ENCODE measurements around the gene TCF23. TPM values are rescaled to one million over a fixed set of nuclear protein-coding genes. Genes with fewer than 3 reads are reported as not detected.
A peak's percentile ranks its signal among the peaks of the same experiment; 100 is the strongest.

The TCF23 gene
- total and polyA plus RNA-seq, 2 donors = 0.05 to 0.14 TPM

DNA sequence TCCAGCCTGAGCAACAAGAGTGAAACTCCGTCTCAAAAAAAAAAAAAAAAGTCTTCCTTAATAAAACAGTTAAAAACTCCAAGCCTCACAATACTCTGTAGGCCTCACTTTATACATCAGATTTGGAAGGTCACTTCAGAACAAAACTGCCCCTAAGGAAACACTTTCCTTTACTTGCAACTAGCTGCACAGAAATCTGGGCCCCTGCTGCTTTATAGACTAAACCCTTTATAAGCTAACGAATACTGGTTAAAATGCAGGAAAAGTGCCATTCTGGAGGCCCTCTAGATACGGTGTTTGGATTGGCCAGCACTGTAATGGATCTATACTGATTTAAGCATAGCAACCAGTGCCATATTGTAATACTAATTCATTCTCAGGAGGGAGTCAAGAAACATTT is 23.7 kb upstream of the TCF23 start:
- H3K36me3 ChIP-seq (ENCODE audit: control insufficient read depth in 2 of 2, insufficient read depth in 2 of 2, low read length in 1 of 2) = peaks cover 6 to 8% of the 10 kb centered on the region in 2 donors
- H3K27ac ChIP-seq (ENCODE audit: low read depth in 1 of 2, low read length in 1 of 2) = no peak overlapping the region
- peaks cover 5 to 11% of the 10 kb centered on the region in 2 donors for H3K4me1 ChIP-seq (ENCODE audit: control insufficient read depth in 2 of 2, insufficient read depth in 2 of 2, low read length in 2 of 2)
- H3K27me3 ChIP-seq (ENCODE audit: control insufficient read depth in 2 of 2, insufficient read depth in 1 of 2, low read length in 1 of 2) = peaks cover 14 to 46% of the 10 kb centered on the region in 2 donors
- H3K9me3 ChIP-seq (ENCODE audit: control insufficient read depth in 2 of 2, insufficient read depth in 1 of 2, low read length in 1 of 2) = no peaks in the 10 kb centered on the region
- WGBS = 97% methylated on average over 3 of the region's 3 CpGs
- DNase-seq (ENCODE audit: low read depth in 6 of 9, low spot score in 9 of 9) = no peak
- H3K4me3 ChIP-seq (ENCODE audit: low read length in 2 of 2) = no peak overlapping the region

DNA sequence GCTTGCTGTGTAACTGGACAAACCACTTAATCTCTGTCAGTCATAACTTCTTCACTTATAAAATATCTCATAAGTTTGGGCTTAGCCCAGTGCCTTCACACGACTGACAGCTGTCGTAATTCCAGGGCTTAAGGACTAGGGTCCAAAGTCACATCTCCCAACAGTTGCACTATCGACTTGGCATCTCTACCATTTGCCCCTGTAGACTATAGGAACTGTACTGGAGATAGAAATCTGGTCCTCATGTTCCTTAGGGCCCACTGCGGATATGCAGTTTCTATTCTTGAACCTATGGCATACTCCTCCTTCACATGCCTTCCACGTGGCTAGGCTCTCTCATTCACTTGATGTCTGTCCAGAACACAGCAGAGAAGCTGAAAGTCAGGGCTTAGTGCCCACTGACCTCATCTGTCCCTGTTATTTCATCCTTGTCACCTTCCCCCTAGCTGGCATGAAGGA is 22.5 kb upstream of the TCF23 start:
- no peak for DNase-seq (ENCODE audit: low read depth in 6 of 9, low spot score in 9 of 9)
- WGBS = 70% methylated on average over 5 of the region's 5 CpGs

DNA sequence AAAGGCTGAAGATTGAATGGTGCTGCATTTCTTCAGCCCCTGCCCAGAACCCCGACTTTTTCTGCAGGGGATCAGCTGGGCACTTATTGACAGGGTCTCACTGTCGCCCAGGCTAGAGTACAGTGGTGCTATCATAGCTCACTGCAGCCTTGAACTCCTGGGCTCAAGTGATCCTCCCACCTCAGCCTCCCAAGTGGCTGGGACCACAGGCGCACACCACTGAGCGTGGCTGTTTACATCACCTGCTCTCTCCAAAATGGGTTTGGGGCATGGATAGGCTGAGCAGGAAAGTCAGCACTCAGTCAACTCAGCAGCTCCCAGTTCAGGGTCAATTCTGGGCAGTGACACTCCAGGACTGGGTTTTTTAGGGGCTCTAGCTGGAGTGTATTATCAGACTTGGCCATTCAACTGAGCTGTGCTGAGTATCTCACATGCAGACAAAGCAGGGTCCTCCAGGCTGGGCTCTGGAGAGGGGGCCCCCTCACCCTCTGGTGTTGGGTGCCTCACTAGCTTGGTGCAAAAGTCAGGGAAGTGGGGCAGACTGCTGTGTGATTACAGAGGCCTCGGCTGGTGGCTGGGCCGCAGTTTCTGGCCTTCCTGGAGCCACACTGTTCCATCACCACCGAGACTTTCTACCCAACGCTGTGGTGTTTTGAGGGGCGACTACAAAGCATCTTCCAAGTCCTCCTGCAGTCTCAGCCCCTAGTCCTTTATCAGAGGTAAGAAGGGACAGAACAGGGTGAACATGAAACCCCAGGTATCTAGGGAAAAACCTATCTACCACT is 20.7 kb upstream of the TCF23 start:
- peaks cover 34 to 36% of the 10 kb centered on the region in 2 donors for H3K36me3 ChIP-seq (ENCODE audit: control insufficient read depth in 2 of 2, insufficient read depth in 2 of 2, low read length in 1 of 2)
- H3K4me3 ChIP-seq (ENCODE audit: low read length in 2 of 2) = no peak overlapping the region
- no peaks in the 10 kb centered on the region for H3K9me3 ChIP-seq (ENCODE audit: control insufficient read depth in 2 of 2, insufficient read depth in 1 of 2, low read length in 1 of 2)
- peaks cover 0 to 16% of the 10 kb centered on the region in 2 donors for H3K27me3 ChIP-seq (ENCODE audit: control insufficient read depth in 2 of 2, insufficient read depth in 1 of 2, low read length in 1 of 2)
- peaks cover 5 to 13% of the 10 kb centered on the region in 2 donors for H3K4me1 ChIP-seq (ENCODE audit: control insufficient read depth in 2 of 2, insufficient read depth in 2 of 2, low read length in 2 of 2)
- WGBS = 95% methylated on average over 9 of the region's 9 CpGs
- H3K27ac ChIP-seq (ENCODE audit: low read depth in 1 of 2, low read length in 1 of 2) = no peak overlapping the region
- no peak for DNase-seq (ENCODE audit: low read depth in 6 of 9, low spot score in 9 of 9)

More for the DNA sequence above, 22.5 kb upstream of the TCF23 start:
- Histone ChIP-seq H3K27me3 (ENCODE audit: control insufficient read depth in 2 of 2, insufficient read depth in 1 of 2, low read length in 1 of 2) (peaks cover 6 to 34% of the 10 kb centered on the region in 2 donors), H3K4me3 (ENCODE audit: low read length in 2 of 2) (no peak overlapping the region), H3K9me3 (ENCODE audit: control insufficient read depth in 2 of 2, insufficient read depth in 1 of 2, low read length in 1 of 2) (no peaks in the 10 kb centered on the region), H3K36me3 (ENCODE audit: control insufficient read depth in 2 of 2, insufficient read depth in 2 of 2, low read length in 1 of 2) (peaks cover 18 to 20% of the 10 kb centered on the region in 2 donors), H3K27ac (ENCODE audit: low read depth in 1 of 2, low read length in 1 of 2) (no peak overlapping the region), H3K4me1 (ENCODE audit: control insufficient read depth in 2 of 2, insufficient read depth in 2 of 2, low read length in 2 of 2) (peaks cover 5 to 11% of the 10 kb centered on the region in 2 donors)

DNA sequence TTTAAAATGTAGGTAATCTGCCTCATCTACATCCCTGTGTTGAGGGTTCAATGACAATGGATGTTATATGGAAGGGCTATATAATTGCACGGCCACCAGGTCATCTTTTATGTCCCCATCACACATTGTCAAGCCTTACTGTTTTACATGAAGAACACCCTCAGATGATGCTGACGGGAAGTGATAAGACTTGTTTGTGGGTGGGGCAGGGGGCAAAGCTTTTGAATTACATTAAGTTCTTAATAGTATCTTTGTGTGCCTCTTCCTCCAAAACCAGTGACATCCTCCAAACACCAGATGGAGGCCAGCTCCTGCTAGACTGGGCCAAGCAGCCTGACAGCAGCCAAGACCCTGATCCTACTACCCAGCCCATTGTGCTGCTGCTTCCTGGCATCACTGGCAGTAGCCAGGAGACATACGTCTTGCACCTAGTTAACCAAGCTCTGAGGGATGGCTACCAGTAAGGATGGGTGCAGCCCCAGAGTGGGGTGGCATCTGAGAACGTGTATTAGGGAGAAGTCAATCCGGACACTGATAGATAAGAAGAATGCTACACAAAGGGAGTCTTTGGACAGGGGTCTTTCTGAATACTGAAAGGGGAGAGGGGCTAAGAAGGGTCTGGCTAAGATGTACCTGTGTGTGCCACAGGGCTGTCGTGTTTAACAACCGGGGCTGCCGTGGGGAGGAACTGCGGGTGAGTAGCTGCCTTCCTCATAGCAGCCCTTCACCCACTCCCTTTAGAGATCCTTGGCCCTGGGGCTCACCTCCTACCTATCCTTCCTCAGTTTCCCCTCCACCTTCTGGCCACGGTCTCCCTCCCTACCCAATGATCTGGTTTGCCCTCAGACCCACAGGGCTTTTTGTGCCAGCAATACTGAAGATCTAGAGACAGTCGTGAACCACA is 19.9 kb upstream of the TCF23 start:
- WGBS = 96% methylated on average over 11 of the region's 11 CpGs
- Histone ChIP-seq H3K36me3 (ENCODE audit: control insufficient read depth in 2 of 2, insufficient read depth in 2 of 2, low read length in 1 of 2) (peaks cover 34 to 36% of the 10 kb centered on the region in 2 donors), H3K4me1 (ENCODE audit: control insufficient read depth in 2 of 2, insufficient read depth in 2 of 2, low read length in 2 of 2) (peaks cover 5 to 14% of the 10 kb centered on the region in 2 donors), H3K9me3 (ENCODE audit: control insufficient read depth in 2 of 2, insufficient read depth in 1 of 2, low read length in 1 of 2) (no peaks in the 10 kb centered on the region), H3K27me3 (ENCODE audit: control insufficient read depth in 2 of 2, insufficient read depth in 1 of 2, low read length in 1 of 2) (peaks cover 0 to 7% of the 10 kb centered on the region in 2 donors), H3K27ac (ENCODE audit: low read depth in 1 of 2, low read length in 1 of 2) (no peak overlapping the region), H3K4me3 (ENCODE audit: low read length in 2 of 2) (no peak overlapping the region)
- DNase-seq (ENCODE audit: low read depth in 6 of 9, low spot score in 9 of 9) = no peak

DNA sequence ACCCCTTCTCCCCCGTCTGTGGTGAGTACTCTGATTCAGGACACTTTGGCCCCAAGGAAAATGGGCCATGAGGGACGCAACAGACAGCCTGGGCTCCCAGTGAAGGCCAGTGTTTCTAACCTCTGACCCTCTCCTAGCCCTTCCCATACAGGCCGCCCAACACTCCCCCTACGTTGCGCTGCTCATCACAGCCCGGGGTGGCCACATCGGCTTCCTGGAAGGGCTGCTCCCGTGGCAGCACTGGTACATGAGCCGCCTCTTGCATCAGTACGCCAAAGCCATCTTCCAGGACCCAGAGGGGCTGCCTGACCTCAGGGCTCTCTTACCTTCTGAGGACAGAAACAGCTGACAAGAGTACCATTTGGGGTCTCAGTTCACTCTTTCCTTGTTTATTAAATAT is 18.4 kb upstream of the TCF23 start:
- H3K27ac ChIP-seq (ENCODE audit: low read depth in 1 of 2, low read length in 1 of 2) = no peak overlapping the region
- no peaks in the 10 kb centered on the region for H3K27me3 ChIP-seq (ENCODE audit: control insufficient read depth in 2 of 2, insufficient read depth in 1 of 2, low read length in 1 of 2)
- peaks cover 34 to 36% of the 10 kb centered on the region in 2 donors for H3K36me3 ChIP-seq (ENCODE audit: control insufficient read depth in 2 of 2, insufficient read depth in 2 of 2, low read length in 1 of 2)
- H3K4me1 ChIP-seq (ENCODE audit: control insufficient read depth in 2 of 2, insufficient read depth in 2 of 2, low read length in 2 of 2) = peaks cover 5 to 13% of the 10 kb centered on the region in 2 donors
- H3K9me3 ChIP-seq (ENCODE audit: control insufficient read depth in 2 of 2, insufficient read depth in 1 of 2, low read length in 1 of 2) = no peaks in the 10 kb centered on the region
- WGBS = 99% methylated on average over 10 of the region's 10 CpGs
- no peak for DNase-seq (ENCODE audit: low read depth in 6 of 9, low spot score in 9 of 9)
- no peak overlapping the region for H3K4me3 ChIP-seq (ENCODE audit: low read length in 2 of 2)

DNA sequence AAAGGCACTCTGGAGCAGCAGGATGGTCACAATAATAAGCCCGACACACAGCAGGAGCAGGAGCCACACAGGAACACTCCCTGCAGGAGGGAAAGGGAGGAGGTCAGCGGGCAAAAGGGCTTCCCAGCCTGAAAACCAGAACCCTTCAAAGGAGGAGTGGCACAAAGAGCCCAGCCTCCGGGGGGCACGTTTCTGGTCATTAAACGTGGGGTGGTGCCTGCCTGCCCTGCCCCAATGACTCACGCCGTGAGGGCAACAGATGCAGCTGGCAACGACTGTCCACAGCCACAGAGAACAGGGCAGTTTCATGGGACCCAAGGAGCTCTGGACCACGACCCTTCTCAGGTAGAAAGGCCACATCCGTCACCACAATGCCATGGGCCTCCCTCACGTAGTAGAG is 17.4 kb upstream of the TCF23 start:
- no peak overlapping the region for H3K27ac ChIP-seq (ENCODE audit: low read depth in 1 of 2, low read length in 1 of 2)
- H3K4me3 ChIP-seq (ENCODE audit: low read length in 2 of 2) = no peak overlapping the region
- no peaks in the 10 kb centered on the region for H3K27me3 ChIP-seq (ENCODE audit: control insufficient read depth in 2 of 2, insufficient read depth in 1 of 2, low read length in 1 of 2)
- DNase-seq (ENCODE audit: low read depth in 6 of 9, low spot score in 9 of 9) = no peak
- no peaks in the 10 kb centered on the region for H3K9me3 ChIP-seq (ENCODE audit: control insufficient read depth in 2 of 2, insufficient read depth in 1 of 2, low read length in 1 of 2)
- peaks cover 34 to 36% of the 10 kb centered on the region in 2 donors for H3K36me3 ChIP-seq (ENCODE audit: control insufficient read depth in 2 of 2, insufficient read depth in 2 of 2, low read length in 1 of 2)
- 98% methylated on average over 11 of the region's 11 CpGs for WGBS
- H3K4me1 ChIP-seq (ENCODE audit: control insufficient read depth in 2 of 2, insufficient read depth in 2 of 2, low read length in 2 of 2) = peaks cover 5 to 13% of the 10 kb centered on the region in 2 donors

DNA sequence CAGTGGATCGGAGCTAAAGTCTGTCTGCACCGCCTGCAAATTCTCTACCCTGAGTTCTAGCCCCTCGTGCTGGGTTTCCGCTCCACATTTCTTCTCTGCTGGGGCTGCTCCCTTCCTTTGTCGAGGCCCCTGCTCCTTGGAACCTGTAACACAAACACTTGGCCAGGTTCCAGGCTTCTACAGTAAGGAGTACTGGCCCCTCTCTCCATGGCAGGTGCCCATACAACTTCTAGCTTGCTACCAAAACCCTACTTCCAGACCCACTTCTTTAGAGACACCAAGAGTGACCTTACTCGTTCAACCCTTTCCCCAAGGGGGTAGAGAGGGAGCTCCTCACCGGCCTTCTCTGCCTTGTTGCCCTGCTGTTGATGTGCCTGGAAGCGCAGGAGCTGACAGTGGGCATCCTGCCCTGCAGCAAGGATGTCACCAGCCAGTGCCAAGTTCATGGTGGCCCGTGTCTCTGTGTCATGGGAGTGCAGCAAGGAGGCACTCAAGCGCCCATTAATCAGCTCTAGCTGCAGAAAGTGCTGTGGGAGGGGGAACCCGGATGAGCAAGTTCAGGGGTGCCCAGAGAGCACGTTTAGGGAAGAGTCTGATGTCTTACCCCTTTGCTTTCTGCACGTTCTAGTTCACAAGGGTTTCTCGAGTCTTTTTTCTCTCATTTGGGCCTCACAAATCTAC is 15.5 kb upstream of the TCF23 start:
- Histone ChIP-seq H3K4me1 (ENCODE audit: control insufficient read depth in 2 of 2, insufficient read depth in 2 of 2, low read length in 2 of 2) (peaks cover 5 to 13% of the 10 kb centered on the region in 2 donors), H3K27me3 (ENCODE audit: control insufficient read depth in 2 of 2, insufficient read depth in 1 of 2, low read length in 1 of 2) (peaks cover 0 to 3% of the 10 kb centered on the region in 2 donors), H3K36me3 (ENCODE audit: control insufficient read depth in 2 of 2, insufficient read depth in 2 of 2, low read length in 1 of 2) (peaks cover 34 to 36% of the 10 kb centered on the region in 2 donors), H3K9me3 (ENCODE audit: control insufficient read depth in 2 of 2, insufficient read depth in 1 of 2, low read length in 1 of 2) (no peaks in the 10 kb centered on the region), H3K4me3 (ENCODE audit: low read length in 2 of 2) (peak overlapping the region; percentile 89 to 91), H3K27ac (ENCODE audit: low read depth in 1 of 2, low read length in 1 of 2) (no peak overlapping the region)
- 63% methylated on average over 14 of the region's 14 CpGs for WGBS
- DNase-seq (ENCODE audit: low read depth in 6 of 9, low spot score in 9 of 9) = peak in 1 of 9 donors; percentile 12

DNA sequence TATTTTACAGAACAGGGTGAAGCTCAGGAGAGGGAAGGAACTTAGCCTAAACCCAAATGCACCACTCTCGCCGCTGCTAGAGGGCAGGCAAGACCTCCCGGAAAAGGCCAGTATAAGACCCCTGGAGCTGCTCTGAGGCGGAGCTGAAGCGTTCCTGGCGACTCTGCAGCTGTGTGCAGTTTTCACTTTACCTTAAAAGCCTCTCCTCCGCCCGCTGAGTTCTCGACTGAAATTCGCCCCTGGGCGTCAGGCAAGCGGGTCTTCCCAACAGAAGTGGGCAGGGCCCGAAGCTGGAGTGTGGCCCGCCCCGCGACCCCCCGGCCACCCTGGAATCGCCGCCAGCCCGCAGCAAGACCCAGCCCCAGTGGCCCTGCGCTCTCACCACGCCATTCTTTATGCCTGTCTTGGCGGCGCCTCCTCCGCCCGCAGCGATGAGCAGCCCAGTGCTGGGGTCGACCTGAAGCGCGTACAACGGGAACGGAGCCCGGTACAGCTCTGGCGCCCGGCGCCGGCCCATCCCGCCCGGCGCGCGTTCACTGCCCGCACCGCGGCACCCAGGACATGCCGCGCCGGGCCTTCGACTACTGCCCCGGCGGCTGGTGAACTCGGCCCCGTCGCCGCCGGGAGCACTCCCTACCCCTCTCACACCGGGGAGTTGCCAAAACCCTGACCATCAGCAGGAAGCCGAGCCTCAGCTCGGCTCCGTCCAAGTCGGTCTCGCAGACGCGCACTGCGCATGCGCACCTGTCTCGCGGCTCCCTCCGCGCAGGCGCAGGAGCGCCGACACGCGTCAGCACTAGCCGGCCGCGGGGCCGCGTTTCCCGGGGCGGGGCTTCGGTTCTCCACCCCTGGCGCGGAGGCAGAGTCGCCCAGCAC is 14.7 kb upstream of the TCF23 start, which contains the start of gene PREB:
TSS of gene PREB (minus strand) at position 732 of the 876 bp plus-strand sequence. CDS start at position 517, 215 bp downstream.
- Histone ChIP-seq H3K9me3 (ENCODE audit: control insufficient read depth in 2 of 2, insufficient read depth in 1 of 2, low read length in 1 of 2) (no peaks in the 10 kb centered on the region), H3K4me3 (ENCODE audit: low read length in 2 of 2) (peak within 1 kb of the TSS; percentile 89 to 91), H3K36me3 (ENCODE audit: control insufficient read depth in 2 of 2, insufficient read depth in 2 of 2, low read length in 1 of 2) (peaks cover 34 to 36% of the 10 kb centered on the region in 2 donors), H3K4me1 (ENCODE audit: control insufficient read depth in 2 of 2, insufficient read depth in 2 of 2, low read length in 2 of 2) (peaks cover 5 to 13% of the 10 kb centered on the region in 2 donors), H3K27me3 (ENCODE audit: control insufficient read depth in 2 of 2, insufficient read depth in 1 of 2, low read length in 1 of 2) (peaks cover 0 to 6% of the 10 kb centered on the region in 2 donors), H3K27ac (ENCODE audit: low read depth in 1 of 2, low read length in 1 of 2) (peak within 1 kb of the TSS; percentile 52 to 80)
- WGBS = under 1% methylated on average over 86 of the region's 86 CpGs
- peak; percentile 76 to 99 (median 94) for DNase-seq (ENCODE audit: low read depth in 6 of 9, low spot score in 9 of 9)

Data from thymus (tissue), 11 donors.